K562 (cell line): ENCODE data around the gene FCGBP.

Source experiments
- DPF2 ChIP-seq: fragments of 450-650 bp; IDR thresholded peaks from 2 replicates; pipeline ENCODE4 v1.6.1; 2016
- GABPB1 ChIP-seq: sonication (generic); formaldehyde crosslinking; IDR thresholded peaks from 2 replicates; pipeline ENCODE4 v1.8.0; 2022; ENCODE audit warnings: mild to moderate bottlenecking, missing genetic modification reagents
- MXI1 ChIP-seq: IDR thresholded peaks from 2 replicates; pipeline ENCODE4 v1.6.1; 2011; ENCODE audit warnings: low read depth, mild to moderate bottlenecking, improper control_type of control experiment, low read length
- NBN ChIP-seq: fragments of 450-650 bp; IDR thresholded peaks from 2 replicates; pipeline ENCODE4 v1.6.1; 2016; ENCODE audit warnings: low read depth, mild to moderate bottlenecking
- POLR2A ChIP-seq: fragments of 450-650 bp; conservative IDR thresholded peaks from 2 replicates; pipeline ENCODE4 v1.6.1; 2016
- TF ChIP-seq, protein P1 (sequence below), 2 experiments: fragments of 450-650 bp in 1 of 2; sonication (generic) in 1 of 2; formaldehyde crosslinking; conservative IDR thresholded peaks; 2 replicates each; pipeline versions ENCODE4 v1.4.0 to v1.8.1; 2020 to 2022; ENCODE audit warnings: mild to moderate bottlenecking in 1 of 2, missing genetic modification reagents in 1 of 2
- TF ChIP-seq, protein P2 (sequence below): sonication (generic); formaldehyde crosslinking; IDR thresholded peaks from 2 replicates; pipeline ENCODE4 v1.8.1; 2023; ENCODE audit warnings: mild to moderate bottlenecking, missing genetic modification reagents
- TF ChIP-seq, protein P3 (sequence below), 3 experiments: IDR thresholded peaks in 2 of 3; conservative IDR thresholded peaks in 1 of 3; 2 replicates each; pipeline ENCODE4 v1.5.1; 2011 to 2012; ENCODE audit warnings: low read length in 3 of 3, mild to moderate bottlenecking in 3 of 3, control low read depth in 2 of 3, improper control_type of control experiment in 1 of 3, inconsistent platforms in 1 of 3, low read depth in 1 of 3, mixed read lengths in 1 of 3, moderate library complexity in 1 of 3; ENCODE audit not compliant: insufficient read depth in 2 of 3

DNA sequence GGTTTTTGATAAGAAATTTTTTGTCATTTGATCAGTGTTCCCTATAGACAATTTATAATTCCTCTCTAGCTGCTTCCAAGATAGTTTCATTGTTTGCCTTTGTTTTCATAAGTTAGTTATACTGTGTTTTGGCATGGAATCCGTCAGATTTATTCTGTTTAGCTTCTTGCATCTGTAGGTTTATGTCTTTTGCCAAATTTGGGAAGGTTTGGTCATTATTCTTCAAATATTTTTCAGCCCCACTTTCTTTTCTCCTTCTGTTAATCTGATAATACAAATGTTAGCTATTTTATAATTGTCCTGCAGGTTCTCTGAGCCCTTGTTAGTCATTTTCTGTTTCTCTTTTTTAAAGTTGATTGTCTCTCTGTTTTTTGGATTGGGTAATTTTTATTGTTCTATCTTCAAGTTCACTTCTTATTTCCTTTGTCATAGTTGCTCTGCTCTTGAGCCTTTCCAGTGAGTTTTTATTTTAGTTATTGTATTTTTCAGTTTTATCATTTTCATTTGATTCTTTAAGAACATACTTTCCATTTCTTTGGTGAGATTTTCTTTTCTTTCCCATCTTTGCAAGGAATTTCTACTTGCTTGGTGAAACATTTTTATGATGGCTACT is 5.9 kb upstream of the FCGBP start:
- TF ChIP-seq POLR2A (no peak), MXI1 (no peak), GABPB1 (CRISPR knock-in tag) (no peak), NBN (no peak), DPF2 (no peak)
- TF ChIP-seq, protein P1, sequence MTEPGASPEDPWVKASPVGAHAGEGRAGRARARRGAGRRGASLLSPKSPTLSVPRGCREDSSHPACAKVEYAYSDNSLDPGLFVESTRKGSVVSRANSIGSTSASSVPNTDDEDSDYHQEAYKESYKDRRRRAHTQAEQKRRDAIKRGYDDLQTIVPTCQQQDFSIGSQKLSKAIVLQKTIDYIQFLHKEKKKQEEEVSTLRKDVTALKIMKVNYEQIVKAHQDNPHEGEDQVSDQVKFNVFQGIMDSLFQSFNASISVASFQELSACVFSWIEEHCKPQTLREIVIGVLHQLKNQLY (CRISPR knock-in tag; conservative IDR thresholded peaks at IDR 0.05) = no peak
- TF ChIP-seq, protein P2, sequence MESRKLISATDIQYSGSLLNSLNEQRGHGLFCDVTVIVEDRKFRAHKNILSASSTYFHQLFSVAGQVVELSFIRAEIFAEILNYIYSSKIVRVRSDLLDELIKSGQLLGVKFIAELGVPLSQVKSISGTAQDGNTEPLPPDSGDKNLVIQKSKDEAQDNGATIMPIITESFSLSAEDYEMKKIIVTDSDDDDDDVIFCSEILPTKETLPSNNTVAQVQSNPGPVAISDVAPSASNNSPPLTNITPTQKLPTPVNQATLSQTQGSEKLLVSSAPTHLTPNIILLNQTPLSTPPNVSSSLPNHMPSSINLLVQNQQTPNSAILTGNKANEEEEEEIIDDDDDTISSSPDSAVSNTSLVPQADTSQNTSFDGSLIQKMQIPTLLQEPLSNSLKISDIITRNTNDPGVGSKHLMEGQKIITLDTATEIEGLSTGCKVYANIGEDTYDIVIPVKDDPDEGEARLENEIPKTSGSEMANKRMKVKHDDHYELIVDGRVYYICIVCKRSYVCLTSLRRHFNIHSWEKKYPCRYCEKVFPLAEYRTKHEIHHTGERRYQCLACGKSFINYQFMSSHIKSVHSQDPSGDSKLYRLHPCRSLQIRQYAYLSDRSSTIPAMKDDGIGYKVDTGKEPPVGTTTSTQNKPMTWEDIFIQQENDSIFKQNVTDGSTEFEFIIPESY (CRISPR knock-in tag) = no peak
- TF ChIP-seq, protein P3, sequence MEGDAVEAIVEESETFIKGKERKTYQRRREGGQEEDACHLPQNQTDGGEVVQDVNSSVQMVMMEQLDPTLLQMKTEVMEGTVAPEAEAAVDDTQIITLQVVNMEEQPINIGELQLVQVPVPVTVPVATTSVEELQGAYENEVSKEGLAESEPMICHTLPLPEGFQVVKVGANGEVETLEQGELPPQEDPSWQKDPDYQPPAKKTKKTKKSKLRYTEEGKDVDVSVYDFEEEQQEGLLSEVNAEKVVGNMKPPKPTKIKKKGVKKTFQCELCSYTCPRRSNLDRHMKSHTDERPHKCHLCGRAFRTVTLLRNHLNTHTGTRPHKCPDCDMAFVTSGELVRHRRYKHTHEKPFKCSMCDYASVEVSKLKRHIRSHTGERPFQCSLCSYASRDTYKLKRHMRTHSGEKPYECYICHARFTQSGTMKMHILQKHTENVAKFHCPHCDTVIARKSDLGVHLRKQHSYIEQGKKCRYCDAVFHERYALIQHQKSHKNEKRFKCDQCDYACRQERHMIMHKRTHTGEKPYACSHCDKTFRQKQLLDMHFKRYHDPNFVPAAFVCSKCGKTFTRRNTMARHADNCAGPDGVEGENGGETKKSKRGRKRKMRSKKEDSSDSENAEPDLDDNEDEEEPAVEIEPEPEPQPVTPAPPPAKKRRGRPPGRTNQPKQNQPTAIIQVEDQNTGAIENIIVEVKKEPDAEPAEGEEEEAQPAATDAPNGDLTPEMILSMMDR (IDR thresholded peaks at IDR 0.05 in 2 of 3, conservative IDR thresholded peaks at IDR 0.05 in 1 of 3; ENCODE audit: insufficient read depth in 2 of 3, low read depth in 1 of 3, low read length in 3 of 3) = no peak
